Left forelimb (tissue), 1 donor: ENCODE results near the gene ITPR1.

Experiments
- DNase-seq: peaks from one replicate; pipeline ENCODE4 v3.0.0-alpha.2; 2018; ENCODE audit warnings: low spot score

The ITPR1 gene

GRCh38 chr3:4533489-4534443 lies 40.6 kb downstream of the ITPR1 start:
- DNase-seq: no peak

GRCh38 chr3:4534906-4535305 lies 41.8 kb downstream of the ITPR1 start:
- no peak for DNase-seq

GRCh38 chr3:4536260-4536659 lies 43.1 kb downstream of the ITPR1 start:
- no peak for DNase-seq

- no peak for DNase-seq
Measured at GRCh38 chr3:4540267-4540666, 47.1 kb downstream of the ITPR1 start.

- DNase-seq: no peak
Measured at GRCh38 chr3:4543110-4543509, 50.0 kb downstream of the ITPR1 start.

GRCh38 chr3:4546346-4547178 lies 53.4 kb downstream of the ITPR1 start:
- DNase-seq: no peak

- DNase-seq: no peak
Measured at GRCh38 chr3:4547799-4548198, 54.7 kb downstream of the ITPR1 start.

GRCh38 chr3:4548356-4548755 lies 55.2 kb downstream of the ITPR1 start:
- no peak for DNase-seq

GRCh38 chr3:4548780-4549179 lies 55.6 kb downstream of the ITPR1 start:
- DNase-seq: no peak

GRCh38 chr3:4549896-4550295 lies 56.7 kb downstream of the ITPR1 start:
- DNase-seq: no peak

GRCh38 chr3:4551051-4551711 lies 58.0 kb downstream of the ITPR1 start:
- DNase-seq: no peak

GRCh38 chr3:4551794-4552442 lies 58.8 kb downstream of the ITPR1 start:
- no peak for DNase-seq

- no peak for DNase-seq
Measured at GRCh38 chr3:4552811-4553210, 59.7 kb downstream of the ITPR1 start.

- no peak for DNase-seq
Measured at GRCh38 chr3:4561661-4562060, 68.5 kb downstream of the ITPR1 start.

GRCh38 chr3:4562595-4562994 lies 69.4 kb downstream of the ITPR1 start:
- DNase-seq: no peak

- DNase-seq: no peak
Measured at GRCh38 chr3:4564270-4564669, 71.1 kb downstream of the ITPR1 start.

GRCh38 chr3:4564928-4565586 lies 71.9 kb downstream of the ITPR1 start:
- DNase-seq: no peak

GRCh38 chr3:4565809-4566501 lies 72.8 kb downstream of the ITPR1 start:
- no peak for DNase-seq

GRCh38 chr3:4568841-4569240 lies 75.7 kb downstream of the ITPR1 start:
- DNase-seq: no peak

GRCh38 chr3:4570840-4571621 lies 77.9 kb downstream of the ITPR1 start:
- DNase-seq: no peak
